Measurements from ENCODE around the gene IZUMO2. TPM values are rescaled to one million over a fixed set of nuclear protein-coding genes. Genes with fewer than 3 reads are reported as not detected.

Gene IZUMO2
- total and polyA plus RNA-seq, 9 of the 15 experiments (the other 6 are each of a cell fraction or from before 2014, with no cell fraction given), result not detected

- under 1% methylated on average over 13 of the region's 13 CpGs for WGBS (ENCODE audit: insufficient coverage, low coverage, missing lambda C conversion rate)
Measured at GRCh38 chr19:50187937-50188336, 24.9 kb upstream of the IZUMO2 start.

More at GRCh38 chr19:50187937-50188336, 24.9 kb upstream of the IZUMO2 start:
- Histone ChIP-seq H3K4me2 (ENCODE audit: insufficient read depth, low read length) (no peak overlapping the region), H3K9me3 (replicated peaks; ENCODE audit: control insufficient read depth, insufficient read depth, low read depth, low read length) (no peaks in the 10 kb centered on the region), H3K4me3 (no peak overlapping the region), H3K9ac (ENCODE audit: insufficient read depth in 1 of 2, low read depth in 2 of 2, low read length in 2 of 2) (no peak overlapping the region), H4K20me1 (replicated peaks; ENCODE audit: control insufficient read depth, insufficient read depth, low read length) (no peaks in the 10 kb centered on the region), H3K4me1 (replicated peaks in 1 of 2; ENCODE audit: control insufficient read depth in 2 of 2, insufficient read depth in 2 of 2, low read length in 2 of 2) (no peaks in the 10 kb centered on the region; a peak in 1 of 5 replicates), H3K27me3 (ENCODE audit: control insufficient read depth in 2 of 2, insufficient read depth in 2 of 2, low read length in 2 of 2) (peaks cover 11 to 36% of the 10 kb centered on the region in 2 experiments; a peak in 4 of 5 replicates), H3K36me3 (ENCODE audit: control insufficient read depth, insufficient read depth, low read length) (no peaks in the 10 kb centered on the region), H3K79me2 (ENCODE audit: control insufficient read depth, insufficient read depth, low read length) (no peaks in the 10 kb centered on the region), H3K27ac (ENCODE audit: extremely low read depth, low read depth, low read length) (no peak overlapping the region), H2AFZ (ENCODE audit: low read depth, low read length) (no peak overlapping the region), H3K9me1 (ENCODE audit: control insufficient read depth, insufficient read depth, low read length) (no peaks in the 10 kb centered on the region)
- DNase-seq (ENCODE audit: extremely low read depth in 1 of 4, low spot score in 3 of 4) (no peak), FAIRE-seq (no peak), ATAC-seq (no peak)
- TF ChIP-seq E2F8 (IDR thresholded peaks at IDR 0.05; ENCODE audit: low read depth, partially characterized antibody), result no peak
- no peak for TF ChIP-seq ZKSCAN1 (IDR thresholded peaks at IDR 0.05; ENCODE audit: low read depth, low read length)
- no peak for TF ChIP-seq PCBP1 (IDR thresholded peaks at IDR 0.05; ENCODE audit: low read depth, low read length, poor library complexity, severe bottlenecking)
- TF ChIP-seq ZFPM2 (CRISPR knock-in tag; IDR thresholded peaks at IDR 0.05), result no peak
- TF ChIP-seq ZC3H11A (IDR thresholded peaks at IDR 0.05; ENCODE audit: low read depth, low read length), result no peak
- no peak for TF ChIP-seq SNIP1 (IDR thresholded peaks at IDR 0.05; ENCODE audit: low read depth)
- no peak for TF ChIP-seq ZZZ3 (IDR thresholded peaks at IDR 0.05)
- no peak for TF ChIP-seq MCM2 (IDR thresholded peaks at IDR 0.05; ENCODE audit: low read depth)
- no peak for TF ChIP-seq ZNF699 (CRISPR knock-in tag; IDR thresholded peaks at IDR 0.05; ENCODE audit: insufficient replicate concordance)
- no peak for TF ChIP-seq HDAC2 (IDR thresholded peaks at IDR 0.05)
- TF ChIP-seq SIRT6 (IDR thresholded peaks at IDR 0.05; ENCODE audit: low read depth, low read length), result no peak
- TF ChIP-seq SMARCA4 (IDR thresholded peaks at IDR 0.05), result no peak
- no peak for TF ChIP-seq ETV6 (IDR thresholded peaks at IDR 0.05; ENCODE audit: borderline replicate concordance in 1 of 2, low read depth in 2 of 2, low read length in 1 of 2)
- TF ChIP-seq ETV6 (CRISPR knock-in tag; IDR thresholded peaks at IDR 0.05; ENCODE audit: borderline replicate concordance), result no peak
- TF ChIP-seq ZNF124 (CRISPR knock-in tag; IDR thresholded peaks at IDR 0.05), result no peak
- BruUV-seq (replicated peaks), result no TSS peak
- intact Hi-C loops (cut with micrococcal nuclease), result no loop called here
- CTCF ChIA-PET (ENCODE audit: low intra/inter-chr PET ratio), result no interaction called here
- in situ Hi-C loops (cut with MboI), result no loop called here
- POLR2A ChIA-PET, result no interaction called here
